ENCODE measurements around the gene TASP1.

Gene TASP1

GRCh38 chr20:13424174-13424833, 214.4 kb downstream of the TASP1 start:
- no peak overlapping the region for H3K27ac ChIP-seq
- no peak for TF ChIP-seq ZFX (IDR thresholded peaks at IDR 0.05; ENCODE audit: borderline replicate concordance)
- TF ChIP-seq, protein P1, sequence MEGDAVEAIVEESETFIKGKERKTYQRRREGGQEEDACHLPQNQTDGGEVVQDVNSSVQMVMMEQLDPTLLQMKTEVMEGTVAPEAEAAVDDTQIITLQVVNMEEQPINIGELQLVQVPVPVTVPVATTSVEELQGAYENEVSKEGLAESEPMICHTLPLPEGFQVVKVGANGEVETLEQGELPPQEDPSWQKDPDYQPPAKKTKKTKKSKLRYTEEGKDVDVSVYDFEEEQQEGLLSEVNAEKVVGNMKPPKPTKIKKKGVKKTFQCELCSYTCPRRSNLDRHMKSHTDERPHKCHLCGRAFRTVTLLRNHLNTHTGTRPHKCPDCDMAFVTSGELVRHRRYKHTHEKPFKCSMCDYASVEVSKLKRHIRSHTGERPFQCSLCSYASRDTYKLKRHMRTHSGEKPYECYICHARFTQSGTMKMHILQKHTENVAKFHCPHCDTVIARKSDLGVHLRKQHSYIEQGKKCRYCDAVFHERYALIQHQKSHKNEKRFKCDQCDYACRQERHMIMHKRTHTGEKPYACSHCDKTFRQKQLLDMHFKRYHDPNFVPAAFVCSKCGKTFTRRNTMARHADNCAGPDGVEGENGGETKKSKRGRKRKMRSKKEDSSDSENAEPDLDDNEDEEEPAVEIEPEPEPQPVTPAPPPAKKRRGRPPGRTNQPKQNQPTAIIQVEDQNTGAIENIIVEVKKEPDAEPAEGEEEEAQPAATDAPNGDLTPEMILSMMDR (IDR thresholded peaks at IDR 0.05) = no peak

DNA sequence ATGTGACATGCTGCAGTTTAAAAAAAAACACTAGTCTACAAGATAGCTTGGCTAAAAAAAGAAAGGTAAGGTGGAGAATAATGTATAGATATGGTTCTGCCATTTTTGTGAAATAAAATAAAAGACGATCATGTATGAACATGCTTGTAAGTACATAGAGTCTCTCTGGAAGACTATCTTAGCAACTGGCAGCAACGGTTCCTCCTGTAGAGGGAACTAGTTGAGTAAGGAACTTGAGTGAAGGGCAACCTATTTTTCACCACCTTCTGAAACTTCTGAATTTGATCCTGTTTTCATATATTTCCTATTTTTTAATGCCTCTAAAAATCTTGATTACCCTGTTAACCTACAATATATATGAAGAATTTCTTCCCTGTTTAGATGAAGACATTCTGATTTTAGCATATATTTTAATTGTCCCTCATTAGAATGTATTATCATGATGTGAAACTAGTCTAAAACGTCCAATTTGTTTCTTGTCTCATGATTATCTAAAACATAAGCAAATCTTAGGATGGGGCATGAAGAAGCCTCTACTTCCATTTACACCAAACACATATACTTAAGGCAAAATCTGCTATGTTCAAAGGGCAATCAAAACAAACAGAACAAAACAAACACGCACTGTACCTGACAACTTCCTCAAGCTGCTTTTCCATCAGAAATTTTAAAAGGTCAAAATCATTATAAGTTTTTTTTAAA, 215.1 kb downstream of the TASP1 start:
- TF ChIP-seq, protein P1 (IDR thresholded peaks at IDR 0.05) = no peak; the same call in 1 of the 2 replicates
- TF ChIP-seq ZFX (IDR thresholded peaks at IDR 0.05; ENCODE audit: borderline replicate concordance) = no peak
- no peak overlapping the region for H3K27ac ChIP-seq

GRCh38 chr20:13422637-13423036, 216.1 kb downstream of the TASP1 start:
- no peak overlapping the region for H3K27ac ChIP-seq
- TF ChIP-seq, protein P1 (IDR thresholded peaks at IDR 0.05) = no peak
- no peak for TF ChIP-seq ZFX (IDR thresholded peaks at IDR 0.05; ENCODE audit: borderline replicate concordance)

- no peak overlapping the region for H3K27ac ChIP-seq
- TF ChIP-seq, protein P1 (IDR thresholded peaks at IDR 0.05) = no peak
- no peak for TF ChIP-seq ZFX (IDR thresholded peaks at IDR 0.05; ENCODE audit: borderline replicate concordance)
Observed at GRCh38 chr20:13420625-13421024, 218.1 kb downstream of the TASP1 start.

- no peak for TF ChIP-seq ZFX (IDR thresholded peaks at IDR 0.05; ENCODE audit: borderline replicate concordance)
- TF ChIP-seq, protein P1 (IDR thresholded peaks at IDR 0.05) = no peak
- no peak overlapping the region for H3K27ac ChIP-seq
Observed at GRCh38 chr20:13419477-13419876, 219.3 kb downstream of the TASP1 start.

- TF ChIP-seq ZFX (IDR thresholded peaks at IDR 0.05; ENCODE audit: borderline replicate concordance) = no peak
- TF ChIP-seq, protein P1 (IDR thresholded peaks at IDR 0.05) = no peak
Observed at GRCh38 chr20:13418263-13419229, 220.2 kb downstream of the TASP1 start.

More at GRCh38 chr20:13418263-13419229, 220.2 kb downstream of the TASP1 start:
- no peak overlapping the region for H3K27ac ChIP-seq
